ENCODE results near the gene FHL2. TPM values are rescaled to one million over a fixed set of nuclear protein-coding genes. Genes with fewer than 3 reads are reported as not detected.
A peak's percentile ranks its signal among the peaks of the same experiment; 100 is the strongest.

FHL2 gene
- total and polyA plus RNA-seq, 12 donors = 41.2 to 213 (median 103) TPM

- WGBS, 4 donors = 42 to 74% (median 54%) methylated on average over 20 to 38 of the region's 38 CpGs
- H3K9me3 ChIP-seq (replicated peaks in 1 of 3) = no peaks in the 10 kb centered on the region
- H3K4me1 ChIP-seq (replicated peaks in 1 of 2) = peaks cover 2 to 39% of the 10 kb centered on the region in 2 donors
- H3K27ac ChIP-seq = peak overlapping the region in 4 of 5 donors; percentile 34 to 96 (median 88)
- no peaks in the 10 kb centered on the region for H3K36me3 ChIP-seq (replicated peaks in 1 of 2)
- intact Hi-C loops (cut with DNase I) = no loop called here
- peak overlapping the region in 2 of 4 donors; percentile 87 to 89 for H3K4me3 ChIP-seq
- TF ChIP-seq POLR2A (IDR thresholded peaks at IDR 0.05) = no peak
- TF ChIP-seq CTCF (IDR thresholded peaks at IDR 0.05) = no peak
- peak in 1 of 7 donors; percentile 54 for DNase-seq
- H3K27me3 ChIP-seq = no peaks in the 10 kb centered on the region
Measured at GRCh38 chr2:105399207-105399861, 483 bp upstream of the FHL2 start.

- peaks cover 2 to 36% of the 10 kb centered on the region in 2 donors for H3K4me1 ChIP-seq (replicated peaks in 1 of 2)
- no peaks in the 10 kb centered on the region for H3K27me3 ChIP-seq
- peak overlapping the region; percentile 34 to 96 (median 83) for H3K27ac ChIP-seq
- peak in 1 of 7 donors; percentile 35 for DNase-seq
- intact Hi-C loops (cut with DNase I) = no loop called here
- H3K9me3 ChIP-seq (replicated peaks in 1 of 3) = no peaks in the 10 kb centered on the region
- TF ChIP-seq CTCF (IDR thresholded peaks at IDR 0.05) (no peak), POLR2A (IDR thresholded peaks at IDR 0.05) (no peak)
- no peaks in the 10 kb centered on the region for H3K36me3 ChIP-seq (replicated peaks in 1 of 2)
- peak overlapping the region in 2 of 4 donors; percentile 87 to 89 for H3K4me3 ChIP-seq
- WGBS, 4 donors = 24 to 37% (median 29%) methylated on average over 6 of the region's 6 CpGs
Measured at GRCh38 chr2:105397953-105398335, 907 bp downstream of the FHL2 start.

GRCh38 chr2:105397025-105397722 is 1.7 kb downstream of the FHL2 start:
- no peaks in the 10 kb centered on the region for H3K36me3 ChIP-seq (replicated peaks in 1 of 2)
- no peaks in the 10 kb centered on the region for H3K27me3 ChIP-seq
- H3K27ac ChIP-seq = peak overlapping the region in 3 of 5 donors; percentile 83 to 93 (median 85)
- H3K4me3 ChIP-seq = peak overlapping the region in 1 of 4 donors; percentile 87
- H3K4me1 ChIP-seq (replicated peaks in 1 of 2) = peaks cover 2 to 36% of the 10 kb centered on the region in 2 donors
- no peak for TF ChIP-seq CTCF (IDR thresholded peaks at IDR 0.05)
- TF ChIP-seq POLR2A (IDR thresholded peaks at IDR 0.05) = no peak
- no peaks in the 10 kb centered on the region for H3K9me3 ChIP-seq (replicated peaks in 1 of 3)
- 65 to 75% (median 70%) methylated on average over 13 of the region's 13 CpGs for WGBS, 4 donors
- intact Hi-C loops (cut with DNase I) = no loop called here
- DNase-seq = peak in 1 of 7 donors; percentile 53

GRCh38 chr2:105396254-105397024 is 2.4 kb downstream of the FHL2 start:
- intact Hi-C loops (cut with DNase I) = no loop called here

More at GRCh38 chr2:105396254-105397024, 2.4 kb downstream of the FHL2 start:
- Histone ChIP-seq H3K9me3 (replicated peaks in 1 of 3) (no peaks in the 10 kb centered on the region), H3K4me3 (peak overlapping the region in 1 of 4 donors; percentile 87), H3K36me3 (replicated peaks in 1 of 2) (no peaks in the 10 kb centered on the region), H3K27me3 (no peaks in the 10 kb centered on the region), H3K4me1 (replicated peaks in 1 of 2) (peaks cover 2 to 36% of the 10 kb centered on the region in 2 donors), H3K27ac (peak overlapping the region in 4 of 5 donors; percentile 60 to 93 (median 84))
- WGBS, 4 donors = 63 to 72% (median 68%) methylated on average over 12 of the region's 12 CpGs
- TF ChIP-seq POLR2A (IDR thresholded peaks at IDR 0.05) (no peak), CTCF (IDR thresholded peaks at IDR 0.05) (no peak)
- DNase-seq = peak; percentile 82 to 96 (median 92)

Measured in adrenal gland (tissue), 12 donors.